Rectal smooth muscle tissue (tissue), 1 donor: ENCODE data around the gene HPD.

Source experiments
- H3K27ac ChIP-seq: one replicate; pipeline ENCODE4 v1.7.0; 2013; ENCODE audit warnings: low read depth, low read length, inconsistent platforms
- H3K27me3 ChIP-seq: one replicate; pipeline ENCODE4 v1.7.0; 2013; ENCODE audit warnings: low read length; ENCODE audit not compliant: control insufficient read depth, insufficient read depth
- H3K36me3 ChIP-seq: one replicate; pipeline ENCODE4 v1.7.0; 2013; ENCODE audit warnings: low read length; ENCODE audit not compliant: control insufficient read depth, insufficient read depth
- H3K4me1 ChIP-seq: one replicate; pipeline ENCODE4 v1.7.0; 2013; ENCODE audit warnings: low read length; ENCODE audit not compliant: control insufficient read depth, insufficient read depth
- H3K4me3 ChIP-seq: one replicate; pipeline ENCODE4 v1.7.0; 2013; ENCODE audit warnings: low read length
- H3K9ac ChIP-seq: one replicate; pipeline ENCODE4 v1.7.0; 2013; ENCODE audit warnings: low read length

The HPD gene

DNA sequence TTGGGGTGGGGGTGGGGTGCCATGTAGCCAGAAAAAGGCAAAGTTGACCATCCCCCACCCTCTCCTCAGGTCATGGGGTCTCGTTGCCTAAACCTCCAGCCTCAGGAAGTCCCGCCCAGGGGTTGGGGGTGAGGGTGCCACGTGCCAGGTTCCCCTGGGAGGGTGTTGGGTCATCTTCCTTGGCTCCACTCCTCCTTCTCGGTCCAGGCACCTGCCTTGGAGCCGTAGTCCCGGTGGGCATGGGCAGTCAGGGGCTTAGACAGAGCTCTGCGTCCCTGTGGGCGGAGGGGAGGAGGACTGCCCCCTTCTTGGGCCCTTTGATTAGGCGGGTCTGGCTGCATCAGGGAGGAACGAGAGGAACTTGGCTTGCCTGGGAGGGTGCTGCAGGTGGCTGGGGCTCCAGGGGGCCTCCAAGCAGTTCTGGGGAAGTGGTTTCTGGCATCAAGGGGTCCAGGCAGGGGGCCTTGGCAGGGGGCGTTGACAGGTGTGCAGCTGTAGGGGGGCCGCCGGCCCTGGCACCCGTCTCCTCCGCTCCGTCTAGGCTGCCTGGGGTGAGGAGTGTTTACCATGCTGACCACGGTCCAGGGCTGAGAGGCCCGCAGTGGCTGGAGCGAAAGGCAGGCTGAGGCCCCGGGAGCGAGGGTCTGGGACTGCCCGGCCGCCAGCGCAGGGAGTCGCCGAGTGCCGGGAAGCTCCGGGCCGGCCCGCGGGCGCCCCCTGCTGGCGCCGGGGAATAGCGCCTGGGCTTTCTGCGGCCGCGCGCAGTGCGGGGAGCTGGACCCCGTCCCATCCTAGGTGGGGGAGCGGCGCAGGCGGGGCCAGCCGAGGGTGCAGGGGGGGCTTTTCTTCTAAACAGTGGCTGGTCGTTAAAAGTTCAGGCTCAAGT lies 47.0 kb downstream of the HPD start:
- peak overlapping the region; percentile 89 for H3K4me3 ChIP-seq
- peaks cover 33% of the 10 kb centered on the region for H3K36me3 ChIP-seq
- no peak overlapping the region for H3K9ac ChIP-seq
- peaks cover 24% of the 10 kb centered on the region for H3K4me1 ChIP-seq
- peak overlapping the region; percentile 73 for H3K27ac ChIP-seq
- no peaks in the 10 kb centered on the region for H3K27me3 ChIP-seq

DNA sequence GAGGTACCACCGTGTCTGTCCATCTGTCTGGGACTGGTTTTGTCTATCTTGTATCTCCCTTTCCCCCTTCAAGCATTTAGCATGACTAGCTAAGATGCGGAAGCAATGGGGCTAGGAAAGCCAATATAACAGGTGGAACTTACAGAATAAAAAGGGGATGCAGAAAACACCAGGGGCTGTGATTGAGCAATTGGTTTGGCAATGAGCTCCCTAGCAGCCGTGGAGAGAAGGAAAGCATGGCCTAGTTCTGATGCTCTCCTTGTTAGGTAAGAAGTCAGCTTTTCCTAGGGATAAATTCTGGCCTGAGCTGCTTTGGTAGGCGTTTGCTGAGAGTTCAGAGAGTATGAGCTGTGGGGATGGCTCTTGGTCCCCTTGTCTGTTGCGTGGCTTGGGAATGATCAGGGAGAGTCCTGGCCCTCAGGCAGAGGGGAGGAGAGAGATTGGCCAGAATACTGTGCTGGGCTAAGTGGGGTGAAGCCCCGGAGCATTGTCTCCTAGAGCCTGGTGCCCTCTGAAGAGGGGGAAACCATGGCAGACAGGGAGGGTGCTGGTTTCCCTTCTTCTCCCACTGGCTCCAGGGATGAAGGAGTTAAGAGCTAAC lies 47.7 kb downstream of the HPD start:
- no peak overlapping the region for H3K9ac ChIP-seq
- H3K36me3 ChIP-seq, result peaks cover 33% of the 10 kb centered on the region
- peaks cover 30% of the 10 kb centered on the region for H3K4me1 ChIP-seq
- peak overlapping the region; percentile 89 for H3K4me3 ChIP-seq
- H3K27me3 ChIP-seq, result no peaks in the 10 kb centered on the region
- no peak overlapping the region for H3K27ac ChIP-seq

DNA sequence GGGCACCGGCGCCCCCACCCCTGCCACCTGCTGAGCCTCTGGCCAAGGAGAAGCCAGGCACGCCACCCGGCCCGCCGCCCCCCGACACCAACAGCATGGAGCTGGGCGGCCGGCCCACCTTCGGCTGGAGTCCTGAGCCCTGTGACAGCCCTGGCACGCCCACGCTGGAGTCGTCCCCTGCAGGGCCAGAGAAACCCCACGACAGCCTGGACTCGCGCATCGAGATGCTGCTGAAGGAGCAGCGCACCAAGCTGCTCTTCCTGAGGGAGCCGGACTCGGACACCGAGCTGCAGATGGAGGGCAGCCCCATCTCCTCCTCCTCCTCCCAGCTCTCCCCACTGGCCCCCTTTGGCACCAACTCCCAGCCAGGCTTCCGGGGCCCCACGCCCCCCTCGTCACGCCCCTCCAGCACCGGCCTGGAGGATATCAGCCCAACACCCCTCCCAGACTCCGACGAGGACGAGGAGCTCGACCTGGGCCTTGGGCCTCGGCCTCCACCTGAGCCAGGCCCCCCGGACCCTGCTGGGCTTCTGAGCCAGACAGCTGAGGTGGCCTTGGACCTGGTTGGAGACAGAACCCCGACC lies 48.3 kb downstream of the HPD start:
- Histone ChIP-seq H3K27me3 (no peaks in the 10 kb centered on the region), H3K9ac (no peak overlapping the region), H3K27ac (no peak overlapping the region), H3K4me1 (peaks cover 32% of the 10 kb centered on the region), H3K36me3 (peaks cover 33% of the 10 kb centered on the region), H3K4me3 (no peak overlapping the region)

DNA sequence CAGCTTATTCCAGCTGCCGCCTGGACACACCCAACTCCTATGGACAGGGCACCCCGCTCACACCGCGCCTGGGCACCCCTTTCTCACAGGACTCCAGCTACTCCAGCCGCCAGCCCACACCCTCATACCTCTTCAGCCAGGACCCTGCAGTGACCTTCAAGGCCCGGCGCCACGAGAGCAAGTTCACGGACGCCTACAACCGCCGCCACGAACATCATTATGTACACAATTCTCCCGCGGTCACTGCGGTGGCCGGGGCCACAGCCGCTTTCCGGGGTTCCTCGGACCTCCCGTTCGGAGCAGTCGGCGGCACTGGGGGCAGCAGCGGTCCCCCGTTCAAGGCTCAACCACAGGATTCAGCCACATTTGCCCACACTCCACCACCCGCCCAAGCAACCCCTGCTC lies 48.9 kb downstream of the HPD start:
- H3K27me3 ChIP-seq, result no peaks in the 10 kb centered on the region
- H3K27ac ChIP-seq, result no peak overlapping the region
- peaks cover 32% of the 10 kb centered on the region for H3K4me1 ChIP-seq
- H3K9ac ChIP-seq, result no peak overlapping the region
- no peak overlapping the region for H3K4me3 ChIP-seq
- H3K36me3 ChIP-seq, result peaks cover 29% of the 10 kb centered on the region

DNA sequence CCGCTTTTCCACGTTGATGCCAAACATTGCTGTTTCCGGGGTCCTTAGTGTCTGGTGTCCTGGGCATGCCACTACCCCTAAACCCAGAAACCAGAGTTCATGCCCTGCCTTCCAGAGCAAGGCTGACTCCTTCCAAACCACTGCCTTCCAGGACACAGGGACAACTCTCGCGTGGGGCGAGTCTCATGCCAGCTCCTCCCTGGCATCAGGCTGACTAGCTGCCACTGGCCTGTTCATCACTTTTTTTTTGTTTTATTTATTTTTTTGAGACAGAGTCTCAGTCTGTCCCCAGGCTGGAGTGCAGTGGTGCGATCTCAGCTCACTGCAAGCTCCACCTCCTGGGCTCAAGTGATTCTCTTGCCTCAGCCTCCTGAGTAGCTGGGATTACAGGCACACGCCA lies 50.0 kb downstream of the HPD start:
- Histone ChIP-seq H3K27ac (no peak overlapping the region), H3K4me3 (no peak overlapping the region), H3K27me3 (no peaks in the 10 kb centered on the region), H3K4me1 (peaks cover 32% of the 10 kb centered on the region), H3K9ac (no peak overlapping the region), H3K36me3 (peaks cover 24% of the 10 kb centered on the region)

DNA sequence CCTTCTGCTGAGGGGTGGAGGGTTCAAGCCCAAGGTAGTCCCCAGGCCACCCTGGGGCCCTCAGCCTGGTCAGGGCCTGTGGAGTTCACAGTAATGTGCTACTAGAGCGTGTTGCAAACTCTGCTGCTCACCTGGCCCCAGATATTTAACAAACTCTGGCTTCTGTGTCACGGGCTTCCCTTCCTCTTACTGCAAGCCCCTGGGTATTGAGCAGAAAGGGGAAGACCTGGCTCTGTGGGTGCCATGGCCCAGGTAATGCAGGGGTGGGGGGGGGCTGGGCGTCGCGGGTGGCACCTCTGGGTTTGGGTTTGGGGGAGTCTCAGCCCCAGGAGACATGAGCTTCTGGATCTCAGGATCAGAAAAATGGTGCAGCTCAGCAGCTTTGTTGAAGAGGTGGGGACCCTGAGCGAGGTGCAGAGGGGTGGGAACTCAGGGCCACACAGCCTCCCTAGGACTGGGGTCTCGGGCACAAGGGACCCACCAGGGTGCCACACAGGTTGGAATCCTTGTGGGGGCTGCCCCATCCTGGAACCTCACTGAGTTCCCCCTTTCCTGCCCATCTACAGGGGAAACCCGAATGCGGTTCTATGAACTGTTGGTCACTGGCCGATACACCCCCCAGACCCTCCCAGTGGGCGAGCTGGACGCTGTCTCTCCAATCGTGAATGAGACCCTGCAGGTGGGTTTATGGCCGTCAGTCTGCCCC lies 50.9 kb downstream of the HPD start:
- Histone ChIP-seq H3K27ac (no peak overlapping the region), H3K4me1 (peaks cover 27% of the 10 kb centered on the region), H3K4me3 (no peak overlapping the region), H3K36me3 (peaks cover 20% of the 10 kb centered on the region), H3K27me3 (no peaks in the 10 kb centered on the region), H3K9ac (no peak overlapping the region)

DNA sequence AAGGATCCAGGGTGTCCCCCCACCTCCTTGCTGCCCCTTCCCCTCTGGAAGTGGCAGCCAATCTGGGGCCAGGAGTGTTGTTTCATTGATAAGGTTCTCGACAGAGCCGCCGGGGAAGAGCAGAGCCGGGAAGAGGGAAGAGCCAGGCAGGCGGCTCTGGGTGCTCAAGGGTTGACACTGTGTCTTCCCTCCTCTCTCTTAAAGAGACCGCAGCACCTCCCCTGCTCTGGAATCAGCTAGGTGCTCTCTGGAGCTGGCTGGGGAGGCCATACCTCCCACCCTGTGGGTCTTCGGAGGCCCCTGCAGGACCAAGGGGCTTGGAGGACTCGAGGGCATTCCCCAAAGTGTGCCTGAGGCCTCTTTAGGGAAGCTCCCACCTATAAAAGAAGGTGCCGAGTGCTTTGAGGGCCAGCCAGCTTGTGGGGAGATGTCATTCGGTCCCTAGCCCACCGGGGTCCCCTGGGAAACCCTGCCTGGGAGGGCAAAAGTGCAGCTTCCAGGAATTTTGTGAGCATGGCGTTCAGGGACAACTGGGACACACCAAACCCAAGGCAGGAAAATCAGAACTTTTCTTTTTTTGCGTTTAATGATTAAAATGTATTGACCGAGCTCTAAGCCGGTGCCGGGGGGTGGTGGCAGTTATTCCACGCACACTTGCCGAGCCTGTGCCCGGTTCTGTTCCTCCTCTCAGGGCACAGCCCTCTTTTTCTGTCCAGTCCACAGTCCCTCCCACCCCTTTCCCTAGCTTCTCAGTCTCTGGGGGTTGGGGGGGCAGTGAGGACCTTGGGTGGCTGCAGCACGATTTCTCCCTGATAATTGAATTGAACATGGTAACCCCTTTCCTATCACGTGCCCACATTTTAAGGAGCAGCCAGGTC lies 51.9 kb downstream of the HPD start:
- Histone ChIP-seq H3K27ac (no peak overlapping the region), H3K4me3 (peak overlapping the region; percentile 52), H3K36me3 (peaks cover 20% of the 10 kb centered on the region), H3K9ac (no peak overlapping the region), H3K27me3 (no peaks in the 10 kb centered on the region), H3K4me1 (peaks cover 30% of the 10 kb centered on the region)

DNA sequence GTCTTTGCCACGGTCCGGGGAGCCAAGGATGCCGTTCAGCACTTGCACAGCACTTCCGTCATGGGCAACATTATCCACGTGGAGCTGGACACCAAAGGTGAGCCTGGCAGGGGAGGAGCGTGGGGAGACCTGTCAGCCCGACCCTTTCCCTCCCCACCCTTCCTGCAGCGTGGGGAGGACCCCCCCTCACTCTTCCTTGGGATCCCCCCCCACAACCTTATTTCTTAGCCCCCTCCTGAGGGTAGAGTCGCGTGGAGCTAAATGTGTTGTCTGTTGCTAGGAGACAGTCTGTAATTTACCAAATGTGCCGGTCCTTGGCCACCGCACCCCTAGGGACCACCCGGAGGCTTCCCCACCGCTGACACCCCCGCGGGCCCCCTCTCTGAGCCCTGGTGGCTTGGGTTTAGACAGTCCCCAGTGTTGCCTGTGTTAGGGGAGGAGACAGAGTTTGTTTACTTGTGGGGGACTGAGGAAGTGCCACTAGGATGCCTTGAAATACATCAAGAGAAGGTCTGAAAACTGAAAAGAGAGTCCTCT lies 52.6 kb downstream of the HPD start:
- H3K4me1 ChIP-seq, result peaks cover 23% of the 10 kb centered on the region
- no peak overlapping the region for H3K27ac ChIP-seq
- no peak overlapping the region for H3K9ac ChIP-seq
- H3K27me3 ChIP-seq, result no peaks in the 10 kb centered on the region
- H3K36me3 ChIP-seq, result peaks cover 20% of the 10 kb centered on the region
- H3K4me3 ChIP-seq, result peak overlapping the region; percentile 52

DNA sequence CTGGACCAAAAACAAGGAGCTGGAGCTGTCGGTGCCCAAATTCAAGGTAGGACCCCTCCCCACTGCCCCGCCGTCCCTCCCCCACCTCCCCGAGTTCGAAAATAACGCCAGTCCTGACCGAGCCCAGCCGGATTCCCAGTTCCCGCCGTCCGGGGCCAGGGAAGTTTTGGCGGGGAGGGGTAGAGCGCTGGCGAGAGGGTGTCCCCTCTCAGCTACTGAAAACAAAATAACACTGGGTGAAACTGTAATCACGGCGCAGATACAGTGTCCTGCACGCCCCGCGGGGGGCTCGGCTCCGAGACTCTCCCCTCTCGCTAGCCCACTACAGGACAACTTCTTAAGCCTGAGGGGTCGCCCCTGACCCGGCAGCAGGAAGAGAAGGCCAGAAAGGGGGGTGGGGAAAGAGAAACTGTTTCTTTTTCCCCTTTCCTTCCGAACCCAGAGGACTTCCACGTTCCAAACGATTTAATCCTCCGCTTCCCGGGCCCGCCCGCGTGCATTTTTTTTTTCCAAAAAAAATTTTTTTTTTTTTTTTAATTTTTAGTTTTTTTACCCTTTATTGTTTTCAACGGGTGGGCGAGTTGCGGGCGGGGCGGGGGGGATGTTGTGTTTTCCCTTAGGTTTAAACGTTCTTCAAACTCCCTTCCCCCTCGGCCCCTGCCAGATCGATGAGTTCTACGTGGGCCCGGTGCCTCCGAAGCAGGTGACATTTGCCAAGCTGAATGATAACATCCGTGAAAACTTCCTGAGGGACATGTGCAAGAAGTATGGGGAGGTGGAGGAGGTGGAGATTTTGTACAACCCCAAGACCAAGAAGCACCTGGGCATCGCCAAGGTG lies 53.3 kb downstream of the HPD start:
- H3K4me1 ChIP-seq, result peaks cover 17% of the 10 kb centered on the region

DNA sequence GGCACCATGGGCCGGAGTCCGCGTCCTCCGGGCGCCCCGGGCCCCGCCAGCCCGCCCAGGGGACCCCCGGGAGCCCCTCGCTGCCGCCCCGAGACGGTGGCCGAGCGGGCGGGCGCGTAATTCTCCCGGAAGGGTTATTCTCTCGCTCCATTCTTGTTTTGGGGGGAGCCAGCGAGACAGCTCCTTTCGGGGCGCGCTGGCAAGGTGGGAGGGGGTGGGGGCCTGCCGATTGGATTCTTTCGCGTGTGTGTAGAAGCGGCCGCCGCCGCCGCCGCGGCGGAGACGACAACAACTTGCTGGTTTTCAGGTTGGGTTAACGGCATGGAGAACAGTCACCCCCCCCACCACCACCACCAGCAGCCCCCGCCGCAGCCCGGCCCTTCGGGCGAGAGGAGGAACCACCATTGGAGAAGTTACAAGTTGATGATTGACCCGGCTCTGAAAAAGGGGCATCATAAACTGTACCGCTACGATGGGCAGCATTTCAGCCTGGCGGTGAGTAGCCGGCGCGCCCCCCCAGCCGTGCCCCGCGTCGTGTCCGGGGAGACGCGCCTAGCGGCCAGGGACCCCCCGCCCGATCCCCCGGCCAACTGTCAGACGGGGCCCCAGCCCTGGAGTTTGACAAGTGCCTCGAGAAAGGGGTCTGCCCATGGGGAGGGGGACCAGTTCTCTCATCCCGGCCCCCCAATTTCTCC lies 54.1 kb downstream of the HPD start:
- H3K9ac ChIP-seq, result peak overlapping the region; percentile 13
- H3K4me1 ChIP-seq, result peaks cover 15% of the 10 kb centered on the region
- peak overlapping the region; percentile 76 for H3K27ac ChIP-seq
- H3K4me3 ChIP-seq, result peak overlapping the region; percentile 48
- peaks cover 10% of the 10 kb centered on the region for H3K36me3 ChIP-seq
- H3K27me3 ChIP-seq, result no peaks in the 10 kb centered on the region

More for the DNA sequence above, 53.3 kb downstream of the HPD start:
- peaks cover 16% of the 10 kb centered on the region for H3K36me3 ChIP-seq
- peak overlapping the region; percentile 76 for H3K27ac ChIP-seq
- H3K4me3 ChIP-seq, result peak overlapping the region; percentile 52
- H3K9ac ChIP-seq, result no peak overlapping the region
- no peaks in the 10 kb centered on the region for H3K27me3 ChIP-seq
